WI38 (cell line): ENCODE data around the gene P3H2.

Experiments
- H3K4me3 ChIP-seq: 2 replicates; pipeline ENCODE4 v1.5.1; 2011; ENCODE audit warnings: low read depth, mild to moderate bottlenecking, control low read depth, low read length
- CTCF ChIP-seq: IDR thresholded peaks from 2 replicates; pipeline ENCODE4 v1.5.1; 2012; ENCODE audit warnings: low read depth, mild to moderate bottlenecking, control low read depth, low read length

Gene P3H2

GRCh38 chr3:190010486-190010885, 110.2 kb downstream of the P3H2 start:
- no peak for TF ChIP-seq CTCF
- no peak overlapping the region for H3K4me3 ChIP-seq

DNA sequence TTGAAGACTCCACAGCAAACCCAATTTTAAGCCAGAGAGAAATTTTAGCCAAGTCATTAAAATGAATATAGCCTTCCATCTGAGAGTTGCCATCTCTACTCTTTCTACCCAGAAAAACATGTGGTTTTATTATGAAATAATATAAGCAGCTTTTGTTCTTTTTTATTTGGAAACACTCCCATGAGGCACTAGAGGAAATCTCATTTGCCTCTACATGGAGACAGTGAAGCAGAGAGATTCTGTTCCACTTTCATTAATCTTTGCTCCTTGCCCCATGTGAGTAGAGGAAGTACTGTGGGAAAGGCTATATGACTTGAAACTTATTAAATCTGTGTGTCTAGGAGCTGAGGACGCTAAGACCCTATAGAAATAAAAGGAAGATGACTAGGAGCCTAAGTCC, 111.1 kb downstream of the P3H2 start:
- TF ChIP-seq CTCF, result no peak

GRCh38 chr3:190008432-190008831, 112.3 kb downstream of the P3H2 start:
- no peak for TF ChIP-seq CTCF
- H3K4me3 ChIP-seq, result no peak overlapping the region

More for the DNA sequence above, 111.1 kb downstream of the P3H2 start:
- no peak overlapping the region for H3K4me3 ChIP-seq

- no peak overlapping the region for H3K4me3 ChIP-seq
- TF ChIP-seq CTCF, result no peak
Measured at GRCh38 chr3:190005343-190006113, 115.2 kb downstream of the P3H2 start.

DNA sequence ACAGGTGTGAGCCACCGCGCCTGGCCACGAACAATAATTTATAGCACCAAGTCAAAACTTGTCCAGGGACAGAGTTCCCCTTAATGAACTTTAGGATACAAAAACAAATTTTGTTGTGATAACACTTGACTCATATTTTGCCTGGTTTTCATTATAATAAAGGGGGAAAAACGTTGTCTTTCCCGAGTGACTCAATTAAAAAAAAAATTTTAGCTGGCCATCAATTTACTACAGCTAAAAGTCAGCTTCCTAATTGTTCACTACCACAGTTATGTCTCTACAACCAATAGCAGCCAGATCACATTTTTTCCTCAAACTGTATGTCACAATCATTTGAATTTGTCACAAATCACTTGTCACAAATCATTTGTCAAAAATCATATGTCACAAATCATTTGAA, 116.0 kb downstream of the P3H2 start:
- H3K4me3 ChIP-seq, result no peak overlapping the region
- TF ChIP-seq CTCF, result no peak

- H3K4me3 ChIP-seq, result no peak overlapping the region
- no peak for TF ChIP-seq CTCF
Measured at GRCh38 chr3:190003681-190004123, 117.0 kb downstream of the P3H2 start.

- no peak overlapping the region for H3K4me3 ChIP-seq
- no peak for TF ChIP-seq CTCF
Measured at GRCh38 chr3:190003068-190003467, 117.6 kb downstream of the P3H2 start.
